ENCODE measurements around the gene TBRG4. TPM values are rescaled to one million over a fixed set of nuclear protein-coding genes. Genes with fewer than 3 reads are reported as not detected.

TBRG4 gene
- total and polyA plus RNA-seq, 8 donors = 15.6 to 39.8 (median 25.2) TPM

DNA sequence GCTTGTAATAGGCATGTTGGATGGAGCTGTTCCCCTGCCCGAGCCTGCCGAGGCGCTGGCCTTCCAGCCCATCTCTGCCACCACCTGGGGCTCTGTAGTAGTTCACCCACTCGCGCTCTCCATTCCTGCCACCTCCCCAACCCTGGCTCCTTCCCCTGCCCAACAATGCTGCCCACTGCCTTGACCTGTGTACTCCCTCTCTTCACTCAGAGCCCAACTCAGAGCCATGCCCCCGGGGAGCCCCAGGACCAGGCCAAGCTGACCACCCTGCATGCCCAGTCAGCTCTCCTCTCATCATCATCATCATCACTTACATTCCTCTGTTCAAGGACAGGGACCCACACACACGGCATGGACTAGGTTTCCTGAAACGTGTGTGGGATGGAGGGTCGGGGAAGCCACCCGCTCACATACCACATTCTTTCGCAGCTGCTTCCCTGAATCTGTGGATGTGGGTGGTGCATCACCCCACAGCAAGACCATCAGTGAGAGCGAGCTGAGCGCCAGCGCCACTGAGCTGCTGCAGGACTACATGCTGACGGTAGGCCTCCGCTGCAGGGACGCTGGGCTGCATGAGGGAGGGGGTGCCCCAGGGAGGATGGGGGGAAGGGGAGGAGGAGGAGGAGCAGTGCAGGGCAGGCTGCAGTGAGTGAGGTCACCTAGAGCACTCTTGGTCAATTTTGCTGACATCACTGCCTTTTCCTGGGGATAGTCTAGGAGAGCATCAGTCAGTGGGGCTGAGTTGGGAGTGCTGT lies 38.3 kb downstream of the TBRG4 start:
- ATAC-seq = no peak
- Histone ChIP-seq H3K4me1 (no peaks in the 10 kb centered on the region), H3K4me3 (no peak overlapping the region), H3K36me3 (peaks cover 0 to 40% (median 5%) of the 10 kb centered on the region in 3 donors), H3K9me3 (no peaks in the 10 kb centered on the region), H3K27me3 (no peaks in the 10 kb centered on the region), H3K27ac (no peak overlapping the region)
- intact Hi-C loops (cut with DNase I) = no loop called here
- no peak for FAIRE-seq
- 86 to 92% methylated on average over 15 to 17 of the region's 17 CpGs for WGBS, 2 donors
- no peak for DNase-seq
- TF ChIP-seq, protein P1, sequence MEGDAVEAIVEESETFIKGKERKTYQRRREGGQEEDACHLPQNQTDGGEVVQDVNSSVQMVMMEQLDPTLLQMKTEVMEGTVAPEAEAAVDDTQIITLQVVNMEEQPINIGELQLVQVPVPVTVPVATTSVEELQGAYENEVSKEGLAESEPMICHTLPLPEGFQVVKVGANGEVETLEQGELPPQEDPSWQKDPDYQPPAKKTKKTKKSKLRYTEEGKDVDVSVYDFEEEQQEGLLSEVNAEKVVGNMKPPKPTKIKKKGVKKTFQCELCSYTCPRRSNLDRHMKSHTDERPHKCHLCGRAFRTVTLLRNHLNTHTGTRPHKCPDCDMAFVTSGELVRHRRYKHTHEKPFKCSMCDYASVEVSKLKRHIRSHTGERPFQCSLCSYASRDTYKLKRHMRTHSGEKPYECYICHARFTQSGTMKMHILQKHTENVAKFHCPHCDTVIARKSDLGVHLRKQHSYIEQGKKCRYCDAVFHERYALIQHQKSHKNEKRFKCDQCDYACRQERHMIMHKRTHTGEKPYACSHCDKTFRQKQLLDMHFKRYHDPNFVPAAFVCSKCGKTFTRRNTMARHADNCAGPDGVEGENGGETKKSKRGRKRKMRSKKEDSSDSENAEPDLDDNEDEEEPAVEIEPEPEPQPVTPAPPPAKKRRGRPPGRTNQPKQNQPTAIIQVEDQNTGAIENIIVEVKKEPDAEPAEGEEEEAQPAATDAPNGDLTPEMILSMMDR (IDR thresholded peaks at IDR 0.05) = no peak

DNA sequence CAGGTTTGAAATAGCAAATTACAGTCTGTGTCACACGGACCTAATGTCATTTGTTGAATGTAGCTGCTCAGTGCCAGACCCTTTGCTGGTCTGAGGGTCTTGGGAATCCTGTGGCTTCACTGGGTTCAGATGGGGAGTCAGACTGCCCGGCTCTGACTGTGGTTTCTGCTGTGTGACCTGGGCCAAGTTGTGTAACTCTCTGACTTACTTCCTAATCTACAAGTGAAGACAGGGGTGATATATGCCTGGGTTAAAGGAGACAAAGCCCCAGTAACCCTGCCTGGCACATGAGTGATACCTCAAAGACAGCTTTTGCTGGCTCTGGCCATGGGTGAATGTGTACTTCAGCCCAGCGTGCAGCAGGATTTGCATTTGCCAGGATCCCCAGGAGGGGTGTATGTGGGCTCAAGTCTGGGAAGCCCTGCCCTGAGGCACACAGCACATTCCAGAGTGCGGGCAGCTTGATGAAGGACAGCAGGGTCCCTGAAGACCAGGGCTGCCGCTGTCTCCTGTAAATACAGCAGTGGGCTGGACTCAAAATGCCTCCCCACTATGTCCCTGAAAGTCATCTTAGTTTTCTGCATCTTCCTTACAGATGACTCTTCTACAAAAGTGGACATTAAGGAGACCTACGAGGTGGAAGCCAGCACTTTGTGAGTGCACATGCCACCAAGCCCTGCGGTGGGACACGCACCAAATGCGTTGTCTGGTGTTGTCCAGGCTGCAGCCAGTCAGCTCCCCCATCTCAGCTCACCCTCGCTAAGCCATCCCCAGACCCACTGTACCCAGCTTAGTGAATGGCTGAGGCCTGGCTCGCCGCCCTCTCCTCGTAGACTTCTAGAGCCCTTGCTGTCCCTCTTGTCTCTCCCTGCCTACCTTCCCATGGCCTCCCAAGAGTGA lies 39.1 kb downstream of the TBRG4 start:
- intact Hi-C loops (cut with DNase I) = no loop called here
- no peaks in the 10 kb centered on the region for H3K9me3 ChIP-seq
- FAIRE-seq = no peak
- no peaks in the 10 kb centered on the region for H3K4me1 ChIP-seq
- no peak for DNase-seq
- H3K27ac ChIP-seq = no peak overlapping the region
- H3K36me3 ChIP-seq = peaks cover 5 to 40% (median 5%) of the 10 kb centered on the region in 3 donors
- TF ChIP-seq, protein P1 (IDR thresholded peaks at IDR 0.05) = no peak
- H3K27me3 ChIP-seq = no peaks in the 10 kb centered on the region
- no peak for ATAC-seq
- WGBS, 2 donors = 90 to 94% methylated on average over 13 of the region's 13 CpGs
- no peak overlapping the region for H3K4me3 ChIP-seq

DNA sequence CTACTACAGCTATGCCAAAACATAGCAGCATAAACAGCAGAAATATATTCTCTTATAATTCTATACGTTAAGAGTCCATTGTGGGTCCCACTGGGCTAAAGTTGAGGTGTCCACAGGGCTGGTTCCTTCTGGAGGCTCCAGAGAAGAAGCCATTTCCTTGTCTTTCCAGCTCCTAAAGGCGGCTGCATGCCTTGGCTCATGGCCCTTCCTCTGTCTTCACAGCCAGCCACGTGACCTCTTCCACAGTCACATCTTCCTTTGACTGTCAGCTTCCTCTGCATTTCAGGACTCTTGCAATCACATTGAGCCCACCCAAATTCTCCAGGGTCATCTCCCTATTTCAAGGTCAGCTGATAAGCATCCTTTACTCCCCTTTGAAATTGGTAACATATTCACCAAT lies 40.0 kb downstream of the TBRG4 start:
- peaks cover 5 to 40% (median 5%) of the 10 kb centered on the region in 3 donors for H3K36me3 ChIP-seq
- H3K27ac ChIP-seq = no peak overlapping the region
- DNase-seq = no peak
- no peaks in the 10 kb centered on the region for H3K27me3 ChIP-seq
- no peak overlapping the region for H3K4me3 ChIP-seq
- 87 to 94% methylated on average over 3 of the region's 3 CpGs for WGBS, 2 donors
- intact Hi-C loops (cut with DNase I) = no loop called here
- H3K4me1 ChIP-seq = no peaks in the 10 kb centered on the region
- TF ChIP-seq, protein P1 (IDR thresholded peaks at IDR 0.05) = no peak
- FAIRE-seq = no peak
- no peak for ATAC-seq
- H3K9me3 ChIP-seq = no peaks in the 10 kb centered on the region

DNA sequence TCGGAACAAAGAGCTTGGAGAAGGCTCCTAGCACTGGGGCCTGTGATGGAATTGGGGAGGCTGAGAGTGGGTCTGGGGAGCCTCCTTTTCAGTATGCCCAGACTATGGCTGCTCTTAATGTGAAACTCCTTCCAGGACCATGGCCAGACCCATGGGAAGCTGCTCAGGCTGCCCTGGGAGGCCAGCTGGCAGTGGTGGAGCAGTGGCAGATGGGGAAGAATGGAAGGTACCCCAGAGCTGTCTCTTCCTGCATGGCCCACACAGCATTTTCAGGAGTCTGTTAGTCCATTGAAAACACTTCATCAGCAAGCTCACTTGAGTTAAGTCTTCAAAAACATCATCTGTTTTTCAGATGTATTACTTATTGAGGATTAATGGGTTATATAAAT lies 41.2 kb downstream of the TBRG4 start:
- DNase-seq (no peak), FAIRE-seq (no peak), ATAC-seq (no peak)
- Histone ChIP-seq H3K36me3 (peaks cover 0 to 28% (median 5%) of the 10 kb centered on the region in 3 donors), H3K4me3 (no peak overlapping the region), H3K27me3 (no peaks in the 10 kb centered on the region), H3K4me1 (no peaks in the 10 kb centered on the region), H3K27ac (no peak overlapping the region), H3K9me3 (no peaks in the 10 kb centered on the region)
- intact Hi-C loops (cut with DNase I) = no loop called here
- TF ChIP-seq, protein P1 (IDR thresholded peaks at IDR 0.05) = no peak
- WGBS, 2 donors = 95 to 100% methylated on average over 1 of the region's 1 CpG
